ENCODE data around the gene HIPK1. TPM values are rescaled to one million over a fixed set of nuclear protein-coding genes. Genes with fewer than 3 reads are reported as not detected.
"Not testable (repeated sequence)": the region's sequence is repeated elsewhere in the genome, so short reads cannot be mapped to it uniquely, and the experiment has no call there.

The HIPK1 gene
- total RNA-seq, 2 experiments from 2014 or later: 89.3 to 92.7 TPM

GRCh38 chr1:113943028-113943811 lies 14.1 kb downstream of the HIPK1 start:
- Mint-ChIP-seq H3K27me3 (ENCODE audit: low read depth) (no peaks in the 10 kb centered on the region), H3K9me3 (ENCODE audit: insufficient read depth) (no peaks in the 10 kb centered on the region), H3K27ac (no peak overlapping the region), H3K4me3 (no peak overlapping the region), H3K4me1 (ENCODE audit: low read depth) (peaks cover 76% of the 10 kb centered on the region), H3K36me3 (ENCODE audit: low read depth) (peaks cover 57% of the 10 kb centered on the region)
- ChIA-PET POLR2A (interaction anchor here (0.7 kb wide), 1 partner anchor 13 kb away, joined by 3 read pairs; no protein-coding TSS in a partner anchor), CTCF (interaction anchor here (0.7 kb wide), 1 partner anchor 11 kb away, joined by 3 read pairs; no protein-coding TSS in a partner anchor)
- DNase-seq (no peak), ATAC-seq (no peak)

DNA sequence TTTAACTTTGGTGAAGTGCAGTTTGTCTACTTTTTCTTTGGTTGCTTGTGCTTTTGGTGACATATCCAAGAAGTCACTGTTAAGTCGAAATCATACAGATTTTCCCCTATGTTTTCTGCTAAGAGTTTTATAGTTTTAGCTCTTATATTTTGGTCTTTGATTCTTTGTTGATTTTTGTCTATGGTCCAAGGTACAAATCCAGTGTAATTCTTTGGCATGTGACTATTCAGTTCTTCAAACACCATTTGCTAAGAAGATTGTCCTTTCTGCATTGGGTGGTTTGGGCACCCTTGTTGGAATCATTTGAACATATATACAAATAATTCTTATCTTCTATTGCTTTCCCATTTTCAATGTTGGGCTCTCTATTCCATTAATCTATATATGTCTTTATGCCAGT lies 16.2 kb downstream of the HIPK1 start:
- H3K9me3 Mint-ChIP-seq (ENCODE audit: insufficient read depth): no peaks in the 10 kb centered on the region
- DNase-seq (no peak), ATAC-seq (no peak)
- no peaks in the 10 kb centered on the region for H3K27me3 Mint-ChIP-seq (ENCODE audit: low read depth)
- ChIA-PET POLR2A (interaction anchor here (1.1 to 5.4 kb wide), 2 partner anchors 15 to 41 kb away, joined by 3 to 66 read pairs; partner anchors contain the start of genes AP4B1 and HIPK1), CTCF (interaction anchor here (1.0 to 9.8 kb wide), 4 partner anchors 9 to 18 kb away, joined by 3 to 121 read pairs (median 22); partner anchors contain the start of gene HIPK1)
- peaks cover 66% of the 10 kb centered on the region for H3K4me1 Mint-ChIP-seq (ENCODE audit: low read depth)
- peaks cover 56% of the 10 kb centered on the region for H3K36me3 Mint-ChIP-seq (ENCODE audit: low read depth)
- no peak overlapping the region for H3K27ac Mint-ChIP-seq
- H3K4me3 Mint-ChIP-seq: no peak overlapping the region

DNA sequence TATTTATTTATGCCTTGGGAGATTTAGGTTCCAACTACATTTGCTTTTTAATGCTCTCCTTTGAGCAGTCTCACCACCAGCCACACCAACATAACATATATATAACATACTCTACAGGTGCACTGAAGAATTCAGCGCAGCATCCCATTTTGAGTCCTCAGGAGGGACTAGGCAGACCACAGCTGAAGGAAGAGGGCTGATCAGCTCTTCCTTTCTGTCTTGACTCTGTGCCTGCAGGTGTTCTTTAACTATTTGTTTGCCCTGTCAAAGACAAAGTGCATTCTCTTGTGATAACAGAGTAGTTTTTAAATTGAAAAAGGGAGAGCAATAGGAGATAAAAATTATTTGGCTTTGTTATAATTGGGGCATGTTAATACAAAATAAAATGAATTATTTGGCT lies 17.0 kb downstream of the HIPK1 start:
- POLR2A ChIA-PET: interaction anchor here (0.8 to 5.4 kb wide), 5 partner anchors 13 to 77 kb away, joined by 3 to 66 read pairs (median 4); partner anchors contain the start of genes AP4B1 and HIPK1
- ATAC-seq (peak; percentile 42), DNase-seq (no peak)
- Mint-ChIP-seq H3K27ac (peak overlapping the region; percentile 77), H3K4me3 (peak overlapping the region; percentile 39), H3K27me3 (ENCODE audit: low read depth) (no peaks in the 10 kb centered on the region), H3K4me1 (ENCODE audit: low read depth) (peaks cover 61% of the 10 kb centered on the region), H3K36me3 (ENCODE audit: low read depth) (peaks cover 53% of the 10 kb centered on the region), H3K9me3 (ENCODE audit: insufficient read depth) (no peaks in the 10 kb centered on the region)
- CTCF ChIA-PET: interaction anchor here (1.2 to 9.8 kb wide), 9 partner anchors 10 to 95 kb away, joined by 3 to 121 read pairs (median 7); partner anchors contain the start of genes HIPK1 and OLFML3

DNA sequence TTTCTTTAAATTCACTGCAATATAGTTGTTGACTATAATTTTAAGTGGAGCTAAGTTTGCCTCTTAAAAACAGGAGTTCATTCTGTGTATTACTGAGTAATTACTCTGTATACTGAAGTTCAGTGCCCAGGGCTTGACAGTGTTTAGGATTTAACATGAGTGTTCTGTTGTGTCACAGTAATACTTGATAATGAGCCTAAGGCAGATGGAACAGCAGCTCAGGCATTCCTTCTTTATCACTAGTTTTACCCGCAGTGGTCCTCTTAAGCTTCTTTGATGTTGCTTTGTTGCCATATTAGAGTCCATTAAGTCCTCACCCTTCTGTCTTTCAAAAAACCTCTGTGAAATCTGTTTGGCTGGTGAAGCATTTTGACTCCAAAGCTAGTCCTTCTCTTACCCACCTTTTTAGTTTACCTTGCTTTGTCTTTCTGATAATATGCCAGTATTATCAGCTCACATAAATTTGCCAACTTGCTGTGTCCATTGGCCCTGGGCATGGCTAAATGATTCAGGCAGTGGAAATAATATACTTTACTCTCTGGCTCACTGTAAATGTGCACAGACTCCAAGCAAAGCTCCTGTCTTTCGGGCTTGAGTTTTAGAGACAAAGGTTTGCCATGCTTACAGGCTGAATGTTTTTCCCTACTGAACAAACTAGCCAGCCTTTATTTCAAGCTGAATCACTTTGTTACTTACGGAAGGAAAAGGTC lies 17.7 kb downstream of the HIPK1 start:
- DNase-seq (no peak), ATAC-seq (peak; percentile 40)
- Mint-ChIP-seq H3K27me3 (ENCODE audit: low read depth) (no peaks in the 10 kb centered on the region), H3K27ac (peak overlapping the region; percentile 89), H3K36me3 (ENCODE audit: low read depth) (peaks cover 52% of the 10 kb centered on the region), H3K9me3 (ENCODE audit: insufficient read depth) (no peaks in the 10 kb centered on the region), H3K4me3 (peak overlapping the region; percentile 73), H3K4me1 (ENCODE audit: low read depth) (peaks cover 61% of the 10 kb centered on the region)
- ChIA-PET CTCF (interaction anchor here (1.2 to 9.8 kb wide), 14 partner anchors 8 to 400 kb away, joined by 3 to 121 read pairs (median 7); partner anchors contain the start of genes AP4B1, DCLRE1B, HIPK1 and OLFML3), POLR2A (interaction anchor here (0.7 to 5.4 kb wide), 7 partner anchors 13 to 134 kb away, joined by 3 to 66 read pairs (median 4); partner anchors contain the start of genes HIPK1 and RSBN1)

DNA sequence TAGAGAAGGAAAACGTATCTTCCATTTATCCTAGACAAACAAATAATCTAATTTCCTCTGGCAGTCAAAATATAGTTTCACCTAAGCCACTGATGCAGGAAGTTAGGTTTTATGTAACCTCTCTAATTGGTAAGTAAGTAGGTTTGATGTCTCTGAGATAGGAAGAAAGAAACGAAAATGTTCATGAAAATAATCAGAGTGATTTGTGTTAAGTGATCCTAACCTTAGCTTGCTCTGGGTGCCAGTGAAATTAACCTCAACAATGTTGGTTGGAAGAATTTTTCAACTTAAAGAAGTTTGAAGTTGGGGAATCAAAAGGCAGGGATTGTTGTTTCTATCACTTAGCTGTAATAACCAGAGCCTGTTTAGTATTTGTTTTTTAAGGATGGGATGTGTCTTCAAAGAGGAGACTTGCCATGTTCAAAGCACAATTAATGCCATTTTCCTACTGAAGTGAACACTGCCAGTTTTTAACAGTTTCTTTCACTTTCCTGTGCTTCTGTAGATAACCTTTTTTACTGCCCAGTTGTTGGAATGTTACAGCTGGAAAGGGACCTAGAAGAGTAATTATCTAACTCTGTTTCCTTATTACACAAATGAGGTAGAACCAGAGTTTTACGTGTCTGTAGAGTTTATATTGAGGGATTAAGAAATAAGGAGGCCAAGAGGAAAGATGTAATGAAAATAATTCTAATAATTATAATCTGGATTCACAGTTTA lies 18.4 kb downstream of the HIPK1 start:
- CTCF ChIA-PET: interaction anchor here (1.2 to 9.8 kb wide), 14 partner anchors 9 to 399 kb away, joined by 3 to 121 read pairs (median 7); partner anchors contain the start of genes AP4B1, DCLRE1B, HIPK1 and OLFML3
- H3K4me1 Mint-ChIP-seq (ENCODE audit: low read depth): peaks cover 57% of the 10 kb centered on the region
- no peak for DNase-seq
- peak overlapping the region; percentile 89 for H3K27ac Mint-ChIP-seq
- H3K9me3 Mint-ChIP-seq (ENCODE audit: insufficient read depth): no peaks in the 10 kb centered on the region
- no peaks in the 10 kb centered on the region for H3K27me3 Mint-ChIP-seq (ENCODE audit: low read depth)
- H3K4me3 Mint-ChIP-seq: peak overlapping the region; percentile 73
- peaks cover 49% of the 10 kb centered on the region for H3K36me3 Mint-ChIP-seq (ENCODE audit: low read depth)
- POLR2A ChIA-PET: interaction anchor here (1.0 to 5.4 kb wide), 4 partner anchors 14 to 31 kb away, joined by 3 to 66 read pairs (median 4); partner anchors contain the start of gene HIPK1
- peak; percentile 61 for ATAC-seq

DNA sequence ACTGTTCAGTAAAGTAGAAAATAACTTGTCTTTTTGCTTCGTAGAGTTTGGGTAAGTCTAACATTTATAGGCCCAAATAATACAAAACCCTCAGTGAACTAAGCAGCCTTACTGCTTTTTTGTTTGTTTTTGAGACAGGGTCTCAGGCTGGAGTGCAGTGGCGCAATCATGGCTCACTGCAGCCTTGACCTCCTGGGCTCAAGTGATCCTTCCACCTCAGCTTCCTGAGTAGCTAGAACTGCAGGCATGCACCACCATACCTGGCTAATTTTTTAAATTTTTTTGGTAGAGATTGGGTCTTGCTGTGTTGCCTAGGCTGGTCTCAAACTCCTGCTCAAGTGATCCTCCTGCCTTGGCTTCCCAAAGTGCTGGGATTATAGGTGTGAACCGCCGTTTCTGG lies 19.0 kb downstream of the HIPK1 start:
- Mint-ChIP-seq H3K36me3 (ENCODE audit: low read depth) (peaks cover 49% of the 10 kb centered on the region), H3K27ac (peak overlapping the region; percentile 89), H3K4me1 (ENCODE audit: low read depth) (peaks cover 56% of the 10 kb centered on the region), H3K4me3 (peak overlapping the region; percentile 23)
- not testable (repeated sequence) for DNase-seq; H3K9me3 Mint-ChIP-seq (ENCODE audit: insufficient read depth); ATAC-seq; H3K27me3 Mint-ChIP-seq (ENCODE audit: low read depth)
- ChIA-PET CTCF (interaction anchor here (1.4 to 9.8 kb wide), 8 partner anchors 9 to 78 kb away, joined by 4 to 121 read pairs (median 12); partner anchors contain the start of genes AP4B1, DCLRE1B, HIPK1 and OLFML3), POLR2A (interaction anchor here (0.7 to 5.4 kb wide), 2 partner anchors 8 to 18 kb away, joined by 3 to 66 read pairs; partner anchors contain the start of gene HIPK1)

- Mint-ChIP-seq H3K9me3 (ENCODE audit: insufficient read depth) (no peaks in the 10 kb centered on the region), H3K27ac (peak overlapping the region; percentile 36), H3K36me3 (ENCODE audit: low read depth) (peaks cover 50% of the 10 kb centered on the region)
These were observed 19.9 kb downstream of the HIPK1 start for GRCh38 chr1:113949007-113949406.

GRCh38 chr1:113950908-113951307 lies 21.8 kb downstream of the HIPK1 start:
- peaks cover 51% of the 10 kb centered on the region for H3K36me3 Mint-ChIP-seq (ENCODE audit: low read depth)
- H3K27me3 Mint-ChIP-seq (ENCODE audit: low read depth): no peaks in the 10 kb centered on the region
- H3K9me3 Mint-ChIP-seq (ENCODE audit: insufficient read depth): no peaks in the 10 kb centered on the region
- peaks cover 58% of the 10 kb centered on the region for H3K4me1 Mint-ChIP-seq (ENCODE audit: low read depth)
- H3K4me3 Mint-ChIP-seq: no peak overlapping the region
- CTCF ChIA-PET: interaction anchor here (0.6 to 9.8 kb wide), 5 partner anchors 13 to 47 kb away, joined by 3 to 121 read pairs (median 5); partner anchors contain the start of gene HIPK1
- POLR2A ChIA-PET: no interaction called here
- no peak for DNase-seq
- ATAC-seq: no peak
- H3K27ac Mint-ChIP-seq: no peak overlapping the region

More at GRCh38 chr1:113949007-113949406, 19.9 kb downstream of the HIPK1 start:
- ATAC-seq (no peak), DNase-seq (no peak)
- CTCF ChIA-PET: interaction anchor here (0.9 to 9.8 kb wide), 9 partner anchors 12 to 115 kb away, joined by 3 to 121 read pairs (median 5); partner anchors contain the start of genes AP4B1, DCLRE1B and HIPK1
- POLR2A ChIA-PET: interaction anchor here (0.7 to 5.4 kb wide), 3 partner anchors 9 to 45 kb away, joined by 3 to 66 read pairs (median 3); partner anchors contain the start of genes AP4B1 and HIPK1
- no peaks in the 10 kb centered on the region for H3K27me3 Mint-ChIP-seq (ENCODE audit: low read depth)
- no peak overlapping the region for H3K4me3 Mint-ChIP-seq
- H3K4me1 Mint-ChIP-seq (ENCODE audit: low read depth): peaks cover 59% of the 10 kb centered on the region

GRCh38 chr1:113951719-113952118 lies 22.6 kb downstream of the HIPK1 start:
- ChIA-PET POLR2A (interaction anchor here (0.6 to 1.2 kb wide), 3 partner anchors 22 to 206 kb away, joined by 4 to 6 read pairs (median 6); partner anchors contain the start of gene HIPK1), CTCF (interaction anchor here (1.0 to 9.8 kb wide), 6 partner anchors 11 to 102 kb away, joined by 3 to 121 read pairs (median 5); partner anchors contain the start of gene HIPK1)
- H3K4me1 Mint-ChIP-seq (ENCODE audit: low read depth): peaks cover 50% of the 10 kb centered on the region
- no peak for ATAC-seq
- H3K4me3 Mint-ChIP-seq: no peak overlapping the region
- no peak for DNase-seq
- H3K9me3 Mint-ChIP-seq (ENCODE audit: insufficient read depth): no peaks in the 10 kb centered on the region
- peaks cover 54% of the 10 kb centered on the region for H3K36me3 Mint-ChIP-seq (ENCODE audit: low read depth)
- no peaks in the 10 kb centered on the region for H3K27me3 Mint-ChIP-seq (ENCODE audit: low read depth)
- no peak overlapping the region for H3K27ac Mint-ChIP-seq

DNA sequence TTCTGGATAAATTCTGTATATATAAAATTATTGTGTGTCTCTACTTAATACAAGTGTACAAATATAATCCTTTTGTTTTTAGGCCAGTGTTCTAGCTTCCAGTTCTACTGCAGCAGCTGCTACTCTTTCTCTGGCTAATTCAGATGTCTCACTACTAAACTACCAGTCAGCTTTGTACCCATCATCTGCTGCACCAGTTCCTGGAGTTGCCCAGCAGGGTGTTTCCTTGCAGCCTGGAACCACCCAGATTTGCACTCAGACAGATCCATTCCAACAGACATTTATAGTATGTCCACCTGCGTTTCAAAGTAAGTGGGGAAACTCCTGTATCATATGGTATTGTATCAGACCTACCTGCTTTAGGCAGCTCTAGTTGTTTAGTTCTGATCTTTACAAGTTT lies 28.9 kb downstream of the HIPK1 start:
- ChIA-PET CTCF (interaction anchor here (1.0 to 2.6 kb wide), 4 partner anchors 10 to 83 kb away, joined by 3 to 8 read pairs (median 4); no protein-coding TSS in a partner anchor), POLR2A (no interaction called here)
- DNase-seq (no peak), ATAC-seq (no peak)
- H3K9me3 Mint-ChIP-seq (ENCODE audit: insufficient read depth): no peaks in the 10 kb centered on the region
- no peak overlapping the region for H3K27ac Mint-ChIP-seq
- no peak overlapping the region for H3K4me3 Mint-ChIP-seq
- no peaks in the 10 kb centered on the region for H3K27me3 Mint-ChIP-seq (ENCODE audit: low read depth)
- H3K4me1 Mint-ChIP-seq (ENCODE audit: low read depth): peaks cover 17% of the 10 kb centered on the region
- H3K36me3 Mint-ChIP-seq (ENCODE audit: low read depth): peaks cover 79% of the 10 kb centered on the region
